Activated CD8-positive, alpha-beta memory T cell treated with anti-CD3 and anti-CD28 coated beads, Interleukin-2, amount 10 ng/mL, durations not matched to agents 7 days and 5 days (primary cell): ENCODE data around the gene NEK11. TPM values are rescaled to one million over a fixed set of nuclear protein-coding genes. Genes with fewer than 3 reads are reported as not detected.

ENCODE experiments used
- ATAC-seq: fragments of 150-1000 bp; cut with Tn5 transposase; one replicate; pipeline ENCODE4 v1.10.0; 2021; ENCODE audit warnings: moderate library complexity
- CTCF ChIA-PET: fragments of 350-600 bp; sonication (Branson Sonifier 250); formaldehyde crosslinking; loops from one replicate; lab custom pipeline; 2021; ENCODE audit warnings: antibody characterized with exemption; lab: Charles Lee
- DNase-seq: peaks from one replicate; pipeline ENCODE4 v3.0.0-alpha.2; 2020
- H3K27ac Mint-ChIP-seq: one replicate; pipeline ENCODE4 v1.8.0; 2021; ENCODE audit warnings: mild to moderate bottlenecking, mixed read lengths
- H3K27me3 Mint-ChIP-seq: one replicate; pipeline ENCODE4 v1.8.0; 2021; ENCODE audit warnings: mixed read lengths
- H3K36me3 Mint-ChIP-seq: one replicate; pipeline ENCODE4 v1.8.0; 2021; ENCODE audit warnings: mild to moderate bottlenecking, mixed read lengths
- H3K4me1 Mint-ChIP-seq: one replicate; pipeline ENCODE4 v1.8.0; 2021; ENCODE audit warnings: mixed read lengths
- H3K4me3 Mint-ChIP-seq: one replicate; pipeline ENCODE4 v1.8.0; 2021; ENCODE audit warnings: mild to moderate bottlenecking, moderate library complexity, mixed read lengths
- H3K9me3 Mint-ChIP-seq: one replicate; pipeline ENCODE4 v1.8.0; 2022; ENCODE audit warnings: low read depth, mixed read lengths
- total RNA-seq, 2 experiments: library from RNA; stranded (reverse); gene quantifications; one replicate each; pipeline ENCODE4 v1.2.3, GENCODE V29; 2021

Gene NEK11
- total RNA-seq, 2 experiments from 2014 or later, result 0.96 to 1.3 TPM

GRCh38 chr3:131386429-131387165 is 359.9 kb downstream of the NEK11 start:
- Mint-ChIP-seq H3K36me3 (peaks cover 15% of the 10 kb centered on the region), H3K9me3 (no peaks in the 10 kb centered on the region), H3K4me3 (no peak overlapping the region), H3K4me1 (peaks cover 30% of the 10 kb centered on the region), H3K27ac (no peak overlapping the region), H3K27me3 (no peaks in the 10 kb centered on the region)
- DNase-seq (no peak), ATAC-seq (peak; percentile 4)
- CTCF ChIA-PET, result interaction anchor here (1.1 kb wide), 1 partner anchor 19 kb away, joined by 3 read pairs; no protein-coding TSS in a partner anchor

GRCh38 chr3:131387796-131388489 is 361.3 kb downstream of the NEK11 start:
- H3K9me3 Mint-ChIP-seq, result no peaks in the 10 kb centered on the region
- DNase-seq, result no peak
- H3K27ac Mint-ChIP-seq, result no peak overlapping the region
- peaks cover 23% of the 10 kb centered on the region for H3K4me1 Mint-ChIP-seq
- no peaks in the 10 kb centered on the region for H3K27me3 Mint-ChIP-seq
- CTCF ChIA-PET, result no interaction called here
- no peak overlapping the region for H3K4me3 Mint-ChIP-seq
- no peak for ATAC-seq
- peaks cover 15% of the 10 kb centered on the region for H3K36me3 Mint-ChIP-seq

GRCh38 chr3:131388490-131388799 is 361.8 kb downstream of the NEK11 start:
- CTCF ChIA-PET, result no interaction called here
- H3K4me1 Mint-ChIP-seq, result peaks cover 23% of the 10 kb centered on the region
- H3K27me3 Mint-ChIP-seq, result no peaks in the 10 kb centered on the region
- no peak for DNase-seq
- no peak overlapping the region for H3K27ac Mint-ChIP-seq
- ATAC-seq, result no peak
- no peak overlapping the region for H3K4me3 Mint-ChIP-seq
- no peaks in the 10 kb centered on the region for H3K9me3 Mint-ChIP-seq
- peaks cover 13% of the 10 kb centered on the region for H3K36me3 Mint-ChIP-seq

GRCh38 chr3:131390331-131390730 is 363.7 kb downstream of the NEK11 start:
- Mint-ChIP-seq H3K4me1 (peaks cover 17% of the 10 kb centered on the region), H3K27me3 (no peaks in the 10 kb centered on the region), H3K27ac (no peak overlapping the region), H3K36me3 (no peaks in the 10 kb centered on the region), H3K9me3 (no peaks in the 10 kb centered on the region), H3K4me3 (no peak overlapping the region)
- CTCF ChIA-PET, result no interaction called here
- DNase-seq (no peak), ATAC-seq (no peak)

- DNase-seq, result no peak
- H3K4me1 Mint-ChIP-seq, result no peaks in the 10 kb centered on the region
- H3K4me3 Mint-ChIP-seq, result no peak overlapping the region
- H3K36me3 Mint-ChIP-seq, result no peaks in the 10 kb centered on the region
- H3K27ac Mint-ChIP-seq, result no peak overlapping the region
- H3K9me3 Mint-ChIP-seq, result peaks cover 2% of the 10 kb centered on the region
- ATAC-seq, result no peak
- peaks cover 2% of the 10 kb centered on the region for H3K27me3 Mint-ChIP-seq
- CTCF ChIA-PET, result no interaction called here
Observed at GRCh38 chr3:131393051-131393450, 366.4 kb downstream of the NEK11 start.

GRCh38 chr3:131393868-131394267 is 367.2 kb downstream of the NEK11 start:
- ATAC-seq, result no peak
- Mint-ChIP-seq H3K4me1 (no peaks in the 10 kb centered on the region), H3K27ac (no peak overlapping the region), H3K27me3 (peaks cover 2% of the 10 kb centered on the region), H3K4me3 (no peak overlapping the region), H3K9me3 (peaks cover 2% of the 10 kb centered on the region), H3K36me3 (no peaks in the 10 kb centered on the region)
- DNase-seq, result no peak
- CTCF ChIA-PET, result no interaction called here

GRCh38 chr3:131394400-131394799 is 367.7 kb downstream of the NEK11 start:
- Mint-ChIP-seq H3K9me3 (peaks cover 2% of the 10 kb centered on the region), H3K4me1 (no peaks in the 10 kb centered on the region), H3K27me3 (peaks cover 2% of the 10 kb centered on the region), H3K27ac (no peak overlapping the region), H3K36me3 (no peaks in the 10 kb centered on the region), H3K4me3 (no peak overlapping the region)
- no peak for ATAC-seq
- no peak for DNase-seq
- CTCF ChIA-PET, result no interaction called here

GRCh38 chr3:131396170-131396569 is 369.5 kb downstream of the NEK11 start:
- no peak for DNase-seq
- no peaks in the 10 kb centered on the region for H3K4me1 Mint-ChIP-seq
- CTCF ChIA-PET, result no interaction called here

GRCh38 chr3:131397889-131398288 is 371.2 kb downstream of the NEK11 start:
- Mint-ChIP-seq H3K4me3 (no peak overlapping the region), H3K27ac (no peak overlapping the region), H3K27me3 (peaks cover 2% of the 10 kb centered on the region), H3K4me1 (no peaks in the 10 kb centered on the region), H3K36me3 (no peaks in the 10 kb centered on the region), H3K9me3 (peaks cover 2% of the 10 kb centered on the region)
- no peak for DNase-seq
- CTCF ChIA-PET, result no interaction called here
- no peak for ATAC-seq

More at GRCh38 chr3:131396170-131396569, 369.5 kb downstream of the NEK11 start:
- peaks cover 2% of the 10 kb centered on the region for H3K9me3 Mint-ChIP-seq
- H3K36me3 Mint-ChIP-seq, result no peaks in the 10 kb centered on the region
- no peak overlapping the region for H3K27ac Mint-ChIP-seq
- peaks cover 2% of the 10 kb centered on the region for H3K27me3 Mint-ChIP-seq
- ATAC-seq, result no peak
- H3K4me3 Mint-ChIP-seq, result no peak overlapping the region

Other genes starting within 250 kb of the NEK11 start
- 10 to 100 TPM; 64.0 to 65.7 TPM for gene ATP2C1, start 132.8 kb upstream of the NEK11 start, total RNA-seq
- gene ASTE1, start 52 bp upstream of the NEK11 start, total RNA-seq, result 10 to 100 TPM; 10.9 to 14.2 TPM